ENCODE data around the gene OR10V1.

- TF ChIP-seq CTCF (IDR thresholded peaks at IDR 0.05): no peak
- no peak for TF ChIP-seq POLR2AphosphoS5 (IDR thresholded peaks at IDR 0.05; ENCODE audit: low read depth, low read length)
These were observed 5.1 kb downstream of the OR10V1 start for GRCh38 chr11:59708537-59708936.
